Activated naive CD4-positive, alpha-beta T cell (primary cell): ENCODE results near the gene CACNB1.

ENCODE experiments used
- DNase-seq, 4 experiments: peaks; one replicate each; lab custom pipeline; 2025; lab: John Stamatoyannopoulos, UW

Gene CACNB1

DNA sequence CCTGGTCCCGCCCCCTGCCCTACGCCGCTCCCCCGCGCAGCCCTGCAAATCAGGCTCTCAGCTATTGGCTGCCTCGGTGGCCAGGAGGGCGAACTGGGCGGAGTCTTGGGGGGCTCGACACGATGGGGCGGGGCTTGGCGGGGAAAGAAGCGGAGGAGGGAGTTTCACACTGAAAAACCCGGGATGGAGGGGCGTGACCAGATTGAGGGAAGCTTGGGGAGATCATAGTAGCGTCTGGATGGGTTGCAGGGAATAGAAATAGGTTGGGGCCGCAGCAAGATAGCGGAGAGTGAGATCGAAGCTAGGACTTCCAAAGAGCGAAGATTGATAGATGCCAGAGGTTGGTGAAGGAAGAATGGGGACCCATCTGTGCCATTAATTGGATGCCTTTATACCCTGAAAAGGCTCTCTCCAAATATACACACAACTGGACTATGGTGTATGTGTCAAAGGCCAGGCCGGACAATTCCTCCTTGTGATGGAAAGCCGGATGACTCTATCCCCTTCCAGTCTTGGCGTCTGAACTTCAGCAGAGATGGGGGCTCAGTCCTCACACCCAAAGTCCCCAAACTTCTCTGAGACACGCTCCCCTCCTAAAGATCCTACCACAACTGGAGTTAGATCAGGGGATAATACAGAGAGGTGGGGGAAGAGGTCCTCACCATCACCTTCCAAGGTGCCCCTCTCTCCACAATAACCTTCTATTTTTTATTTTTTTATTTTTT is 28.7 kb upstream of the CACNB1 start:
- peak in 1 of 4 experiments; percentile 13 for DNase-seq

- DNase-seq = no peak
Observed at GRCh38 chr17:39225308-39225958, 28.0 kb upstream of the CACNB1 start, which contains the start of gene STAC2. Gene STAC2 (minus strand): TSS chr17:39225945. CDS start chr17:39225502, 443 bp downstream.

DNA sequence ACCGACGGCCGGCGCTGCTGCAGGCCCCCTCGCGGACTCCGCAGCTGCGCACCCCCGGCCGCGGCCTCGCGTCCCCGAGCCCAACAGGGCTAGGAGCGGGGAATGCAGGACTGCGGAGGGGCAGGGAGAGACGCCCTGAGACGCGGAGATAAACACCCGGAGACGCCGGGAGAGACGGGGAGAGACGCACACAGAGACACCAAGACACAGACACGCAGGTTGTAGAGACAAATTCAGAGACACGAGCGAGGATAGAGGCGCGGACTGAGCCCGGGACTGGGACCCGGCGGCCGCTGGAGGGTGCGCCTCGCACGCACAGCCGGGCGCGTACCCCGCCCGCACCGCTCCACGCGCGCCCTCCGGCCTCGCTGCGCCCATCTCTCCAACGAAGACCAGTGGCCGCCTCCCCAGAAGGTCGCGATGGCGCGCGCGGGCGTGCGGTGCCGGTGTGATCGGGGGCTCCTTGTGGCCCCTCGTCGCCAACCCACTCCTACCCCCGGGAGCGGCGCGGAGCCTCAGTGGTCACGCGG is 27.4 kb upstream of the CACNB1 start:
- no peak for DNase-seq

DNA sequence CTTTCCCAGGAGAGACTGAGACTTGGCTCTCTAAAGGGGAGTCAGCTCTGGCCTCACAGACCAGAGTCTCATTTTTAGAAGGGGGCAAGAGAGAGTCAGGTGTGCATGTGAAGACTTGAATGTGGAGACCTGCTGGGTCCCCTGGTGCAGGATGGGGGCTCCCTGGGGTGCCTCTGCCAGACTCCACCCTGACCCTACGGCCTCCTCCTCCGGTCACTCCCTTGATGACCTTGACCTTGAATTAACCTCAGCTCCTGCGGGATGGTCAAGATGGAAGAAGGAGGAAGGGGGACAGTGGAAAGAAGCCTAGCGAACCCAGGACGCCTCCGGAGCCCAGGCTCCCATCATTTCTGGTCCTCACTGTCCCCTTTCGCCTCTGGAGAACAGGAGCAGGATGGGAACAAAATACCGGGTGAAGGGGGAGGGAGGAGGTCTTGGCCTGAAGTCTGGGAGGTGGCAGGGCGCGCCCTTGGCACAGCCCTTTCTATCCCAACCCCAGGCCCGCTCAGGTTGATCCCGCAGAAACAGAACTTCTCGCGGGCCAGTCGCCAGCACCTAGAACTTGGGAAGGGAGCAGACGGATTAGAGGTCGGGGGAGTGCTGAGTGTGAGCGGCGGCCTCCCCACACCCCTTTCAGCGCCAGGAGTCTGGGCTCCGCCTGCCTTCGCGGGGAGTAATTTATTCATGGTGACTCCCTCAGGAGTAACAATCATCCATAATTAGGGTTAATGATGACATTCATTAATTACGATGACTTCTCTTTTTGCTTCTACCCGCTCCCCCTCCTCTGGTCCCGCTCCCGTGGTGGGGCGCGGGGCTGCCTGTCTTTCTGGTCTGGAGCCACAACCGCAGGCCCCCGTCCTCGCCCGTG is 26.7 kb upstream of the CACNB1 start:
- DNase-seq = no peak

DNA sequence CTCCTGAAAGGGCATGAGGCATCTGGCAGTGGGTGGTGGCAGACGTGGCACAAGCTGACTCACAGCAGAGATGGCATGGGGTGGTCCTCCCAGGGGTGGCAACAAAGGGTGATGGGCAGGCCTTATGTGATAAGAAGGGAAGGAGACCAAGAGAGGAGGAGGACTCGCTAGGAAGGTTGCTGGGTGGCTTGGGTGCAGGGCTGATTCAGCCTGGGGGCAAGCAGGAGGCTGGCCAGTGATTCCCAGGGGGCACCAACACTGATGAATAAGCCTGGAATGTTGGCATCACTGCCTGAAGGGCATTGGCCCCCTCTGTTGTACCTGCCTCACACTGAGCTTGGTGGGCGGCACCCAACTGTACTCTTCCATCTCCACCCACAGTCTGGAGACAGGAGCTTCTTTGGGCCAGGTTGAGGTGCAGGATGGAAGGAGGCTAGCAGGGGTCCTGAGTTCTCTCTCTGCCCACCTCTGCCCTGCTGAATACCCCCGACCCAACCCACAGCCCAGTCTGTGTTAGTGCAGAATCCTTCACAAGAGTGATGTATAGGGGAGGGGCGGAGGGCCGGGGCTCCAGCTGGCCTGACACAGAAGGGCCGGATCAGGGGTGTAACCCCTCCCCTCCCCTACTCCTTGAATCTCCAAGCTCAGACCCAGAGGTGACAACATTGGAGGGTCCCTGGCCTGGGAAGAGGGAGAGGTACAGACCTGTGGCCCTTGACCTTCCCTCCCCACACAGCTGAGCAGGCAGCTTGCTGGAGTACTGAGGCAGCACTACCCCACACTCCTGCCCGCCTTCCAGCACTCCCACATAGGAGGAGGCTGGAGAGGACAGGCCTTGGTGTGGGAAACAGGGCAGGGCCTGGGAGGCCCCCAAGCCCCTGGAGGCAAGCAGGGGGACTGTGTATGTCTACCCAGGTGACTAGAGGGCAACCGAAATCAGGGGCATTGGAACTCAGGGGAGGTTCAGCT is 25.7 kb upstream of the CACNB1 start:
- DNase-seq = no peak

GRCh38 chr17:39222151-39222550 is 24.7 kb upstream of the CACNB1 start:
- DNase-seq = no peak

GRCh38 chr17:39221572-39221971 is 24.1 kb upstream of the CACNB1 start:
- DNase-seq = no peak

- no peak for DNase-seq
Observed at GRCh38 chr17:39219647-39220154, 22.2 kb upstream of the CACNB1 start.

GRCh38 chr17:39218906-39219305 is 21.4 kb upstream of the CACNB1 start:
- no peak for DNase-seq

DNA sequence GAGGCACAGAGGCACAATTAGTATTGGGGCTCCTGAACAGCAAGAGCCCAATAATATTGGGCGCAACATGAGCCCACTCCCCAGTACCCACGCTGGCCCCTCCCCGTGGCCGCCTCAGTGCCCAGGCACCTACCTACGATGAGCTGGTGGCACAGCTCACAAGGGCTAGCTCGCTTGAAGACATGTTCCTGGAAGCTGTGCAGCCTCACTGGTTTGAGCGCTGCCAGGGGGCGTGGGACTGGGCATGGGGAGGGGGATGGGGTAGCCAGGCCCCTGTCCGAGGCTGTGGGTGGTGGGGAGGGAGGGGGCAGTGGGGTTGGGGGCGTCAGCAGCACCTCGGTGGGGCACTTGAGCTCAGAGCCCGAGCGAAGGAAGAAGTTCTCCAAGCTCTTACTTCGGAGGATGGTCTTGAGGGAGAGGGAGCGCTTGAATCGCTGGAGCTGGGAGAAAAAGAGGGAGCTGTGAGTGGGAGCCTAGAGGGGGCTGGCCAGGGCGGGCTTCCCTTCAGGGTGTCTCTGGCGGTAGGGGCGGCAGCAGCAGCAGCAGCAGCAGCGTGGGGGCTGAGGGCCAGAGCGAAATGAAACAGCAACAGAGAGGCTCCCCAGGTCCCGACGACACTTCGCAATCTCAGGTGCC is 20.4 kb upstream of the CACNB1 start:
- no peak for DNase-seq

- no peak for DNase-seq
Observed at GRCh38 chr17:39213852-39214251, 16.4 kb upstream of the CACNB1 start.

GRCh38 chr17:39212841-39213480 is 15.5 kb upstream of the CACNB1 start:
- no peak for DNase-seq

DNA sequence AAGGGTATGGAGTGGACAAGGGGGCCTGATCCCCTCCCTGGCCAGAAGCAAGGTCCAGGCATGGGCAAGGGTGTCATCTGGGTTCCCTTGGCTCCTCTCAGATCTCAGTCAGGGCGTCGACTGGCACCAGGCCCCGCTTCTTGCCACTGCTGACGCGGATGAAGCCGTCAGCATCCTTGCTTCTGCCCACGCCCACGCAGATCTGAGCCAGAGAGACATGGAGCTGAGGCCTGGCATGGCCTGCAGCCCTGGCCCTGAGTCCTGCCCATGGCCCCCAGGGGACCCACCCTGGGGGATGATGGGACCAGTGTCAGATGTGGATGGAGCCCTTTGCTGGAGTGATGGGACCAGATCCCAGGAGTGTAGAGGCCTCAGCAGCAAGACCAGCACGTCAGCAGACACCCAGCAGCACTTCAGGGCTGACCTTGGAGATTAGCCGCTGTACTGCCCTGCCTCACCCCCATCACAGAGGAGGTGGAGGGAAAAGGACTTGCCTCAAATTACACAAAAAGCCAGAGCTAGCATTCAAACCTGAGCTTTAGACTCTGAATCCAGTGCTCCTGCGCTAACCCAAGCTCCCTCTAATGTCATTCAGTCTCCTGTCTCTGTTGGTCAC is 14.8 kb upstream of the CACNB1 start:
- no peak for DNase-seq

DNA sequence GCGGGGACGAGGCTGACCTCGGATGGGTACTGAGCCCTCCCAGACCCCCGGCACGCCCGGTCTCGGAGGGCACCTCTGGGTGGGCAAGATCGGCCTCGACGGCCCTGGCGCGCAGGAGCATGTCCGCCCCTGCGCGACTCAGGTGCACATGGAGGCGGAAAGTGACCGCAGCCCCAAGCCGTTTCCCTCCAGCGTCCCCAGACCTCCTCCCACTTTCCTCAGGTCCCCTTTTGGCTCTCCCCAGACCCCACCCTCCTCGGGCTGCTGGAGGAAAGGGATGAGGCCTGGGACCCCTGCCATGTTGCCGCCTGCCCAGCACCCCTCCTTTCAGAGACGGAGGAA is 12.6 kb upstream of the CACNB1 start:
- DNase-seq = no peak

DNA sequence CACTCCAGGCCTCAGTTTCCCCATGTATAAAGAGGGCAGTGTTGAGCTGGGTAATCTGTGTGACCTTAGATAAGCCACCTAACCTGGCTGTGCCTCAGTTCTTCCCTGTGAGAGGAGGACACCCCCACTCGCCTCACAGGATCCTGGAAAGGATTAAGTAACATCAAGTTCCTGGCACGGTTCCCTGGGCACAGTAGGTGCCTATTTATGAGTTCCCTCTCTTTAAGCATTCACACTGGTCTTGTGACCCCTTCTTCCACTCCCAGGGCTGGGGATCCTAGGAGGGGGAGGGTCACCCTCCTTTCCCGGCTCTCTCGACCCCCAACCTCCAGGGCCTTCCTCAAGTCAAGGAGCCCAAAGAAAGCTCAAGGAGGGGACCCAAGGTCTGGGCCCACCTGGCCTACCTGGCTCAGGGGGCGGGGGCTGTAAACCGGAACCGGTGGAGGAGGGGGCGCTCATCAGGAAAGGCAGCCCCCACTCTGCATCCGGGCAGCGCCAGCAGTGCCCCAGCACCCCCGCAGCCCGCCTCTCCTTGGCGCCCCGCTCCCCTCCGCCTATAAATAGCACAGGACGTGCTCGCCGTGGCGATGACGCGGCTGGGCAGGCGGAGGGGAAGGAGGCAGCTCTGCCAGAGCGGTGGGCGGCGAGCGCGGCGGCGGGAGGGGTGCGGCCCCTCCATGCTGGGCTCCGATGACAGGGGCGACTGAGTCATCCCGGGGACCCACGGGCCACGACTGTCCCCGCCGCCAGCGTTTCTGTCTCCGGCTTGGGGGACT is 12.0 kb upstream of the CACNB1 start:
- peak in 3 of 4 experiments; percentile 40 to 66 (median 48) for DNase-seq

DNA sequence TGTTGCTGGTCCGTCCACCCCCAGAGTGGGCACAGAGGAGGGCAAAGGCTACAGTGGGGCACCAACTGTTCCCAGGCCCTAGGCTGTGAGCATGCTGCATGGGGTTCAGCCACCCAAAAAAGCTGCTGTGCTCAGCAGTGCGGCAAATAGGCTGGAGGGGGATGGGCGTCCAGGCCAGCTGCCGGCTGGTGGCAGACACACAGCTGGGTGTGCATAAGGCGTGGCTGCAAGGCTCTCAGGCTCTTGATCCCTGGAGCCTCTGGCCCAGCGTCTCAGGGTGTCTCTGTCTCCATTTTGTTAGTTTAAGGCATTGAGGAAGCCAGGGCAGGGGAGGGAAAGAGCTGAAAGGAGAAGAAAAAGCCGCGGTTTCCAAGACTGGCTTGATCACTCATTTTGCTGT is 11.4 kb upstream of the CACNB1 start:
- DNase-seq = no peak

GRCh38 chr17:39208136-39208535 is 10.7 kb upstream of the CACNB1 start:
- DNase-seq = peak in 1 of 4 experiments; percentile 20

DNA sequence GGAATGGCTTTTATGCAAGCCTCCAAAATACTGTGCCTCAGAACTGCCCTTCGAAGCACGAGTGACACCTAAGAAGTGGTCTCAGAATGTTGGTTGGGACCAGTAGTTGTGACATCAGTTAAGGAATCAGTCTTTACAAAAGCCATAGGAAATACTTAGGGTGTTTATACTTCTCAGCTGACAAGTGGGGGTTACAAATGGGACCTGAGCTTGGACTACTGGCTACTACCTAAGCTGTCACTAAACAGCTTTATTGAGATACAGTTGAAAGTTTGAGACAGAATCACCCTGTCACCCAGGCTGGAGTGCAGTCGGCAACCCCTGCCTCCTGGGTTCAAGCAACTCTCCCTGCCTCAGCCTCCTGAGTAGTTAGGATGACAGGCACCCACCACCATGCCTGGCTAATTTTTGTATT is 7.7 kb upstream of the CACNB1 start:
- no peak for DNase-seq

GRCh38 chr17:39204245-39204644 is 6.8 kb upstream of the CACNB1 start:
- no peak for DNase-seq
